ENCODE results near the gene GOPC. TPM values are rescaled to one million over a fixed set of nuclear protein-coding genes. Genes with fewer than 3 reads are reported as not detected.
A peak's percentile ranks its signal among the peaks of the same experiment; 100 is the strongest.
"Not testable (repeated sequence)": the region's sequence is repeated elsewhere in the genome, so short reads cannot be mapped to it uniquely, and the experiment has no call there.

Gene GOPC
- total RNA-seq, 1 donor from 2014 or later, result 32.8 TPM

- no peak overlapping the region for H3K4me3 Mint-ChIP-seq
- H3K9me3 Mint-ChIP-seq, result no peaks in the 10 kb centered on the region
- no peak for TF ChIP-seq CTCF (conservative IDR thresholded peaks at IDR 0.05)
- no peaks in the 10 kb centered on the region for H3K27me3 Mint-ChIP-seq
- H3K36me3 Mint-ChIP-seq, result no peaks in the 10 kb centered on the region
- no peak overlapping the region for H3K27ac Mint-ChIP-seq
- no peak for DNase-seq (ENCODE audit: extremely low spot score, unreplicated experiment)
- peaks cover 14% of the 10 kb centered on the region for H3K4me1 Mint-ChIP-seq (ENCODE audit: unreplicated experiment)
Observed at GRCh38 chr6:117530467-117531242, 71.7 kb downstream of the GOPC start.

DNA sequence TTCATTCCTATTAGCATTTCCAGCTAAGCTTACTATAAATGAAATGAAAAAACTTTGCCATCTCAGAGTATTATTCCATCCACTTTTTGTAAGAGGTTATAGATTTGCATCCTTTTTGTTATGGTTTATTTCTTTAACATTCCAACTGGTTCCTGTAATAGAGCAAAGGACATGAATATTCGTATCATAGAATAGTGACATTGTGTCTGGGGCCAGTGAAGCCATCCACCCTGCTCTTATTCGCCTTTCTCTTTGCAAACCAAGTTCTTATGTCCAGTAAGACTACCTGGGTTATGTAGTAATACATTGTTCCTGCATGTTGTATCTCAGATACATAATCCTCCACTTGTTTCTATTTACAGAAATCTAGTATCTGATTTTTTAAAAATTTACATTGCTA is 76.7 kb downstream of the GOPC start:
- Mint-ChIP-seq H3K4me1 (ENCODE audit: unreplicated experiment) (peaks cover 11% of the 10 kb centered on the region), H3K27me3 (no peaks in the 10 kb centered on the region)

DNA sequence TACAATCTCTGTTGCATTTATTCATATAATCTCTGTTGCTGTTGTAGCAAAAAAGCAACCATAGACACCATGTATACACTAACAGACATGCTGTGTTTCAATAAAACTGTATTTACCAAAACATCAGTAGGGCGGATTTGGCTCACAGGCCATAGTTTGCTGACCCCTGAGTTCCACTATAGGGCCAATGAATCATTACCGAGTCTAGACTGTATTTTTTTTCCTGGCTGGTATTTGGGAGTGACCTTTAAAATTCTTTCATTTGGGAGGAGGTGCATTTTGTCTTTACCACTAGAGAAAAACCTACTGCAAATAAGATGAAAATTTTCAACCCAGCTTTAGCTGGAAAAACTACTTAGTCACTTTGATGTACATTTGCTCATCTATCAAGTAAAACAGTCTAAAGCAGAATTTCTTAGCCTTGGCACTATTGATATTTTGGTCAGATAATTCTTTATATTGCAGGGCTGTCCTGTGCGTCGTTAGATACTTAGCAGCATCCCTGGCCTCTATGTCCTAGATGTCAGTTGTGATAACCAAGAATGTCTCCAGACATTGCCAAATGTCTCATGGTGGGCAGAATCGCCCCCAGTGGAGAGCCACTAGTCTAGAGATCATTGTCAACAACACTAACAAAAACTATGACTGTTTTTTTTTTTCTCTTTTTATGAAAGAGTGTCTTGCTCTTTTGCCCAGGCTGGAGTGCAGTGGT is 80.4 kb downstream of the GOPC start:
- H3K27me3 Mint-ChIP-seq, result no peaks in the 10 kb centered on the region
- H3K4me3 Mint-ChIP-seq, result peak overlapping the region; percentile 16
- no peaks in the 10 kb centered on the region for H3K9me3 Mint-ChIP-seq
- H3K36me3 Mint-ChIP-seq, result peaks cover 5% of the 10 kb centered on the region
- no peak for DNase-seq (ENCODE audit: extremely low spot score, unreplicated experiment)
- H3K4me1 Mint-ChIP-seq (ENCODE audit: unreplicated experiment), result peaks cover 8% of the 10 kb centered on the region
- H3K27ac Mint-ChIP-seq, result peak overlapping the region; percentile 79
- no peak for TF ChIP-seq CTCF (conservative IDR thresholded peaks at IDR 0.05)

More for the DNA sequence above, 76.7 kb downstream of the GOPC start:
- no peak for TF ChIP-seq CTCF (conservative IDR thresholded peaks at IDR 0.05)
- Mint-ChIP-seq H3K27ac (no peak overlapping the region), H3K9me3 (no peaks in the 10 kb centered on the region), H3K36me3 (peaks cover 5% of the 10 kb centered on the region), H3K4me3 (no peak overlapping the region)
- DNase-seq (ENCODE audit: extremely low spot score, unreplicated experiment), result no peak

GRCh38 chr6:117520603-117521395 is 81.5 kb downstream of the GOPC start:
- no peaks in the 10 kb centered on the region for H3K27me3 Mint-ChIP-seq
- H3K9me3 Mint-ChIP-seq, result no peaks in the 10 kb centered on the region
- H3K36me3 Mint-ChIP-seq, result peaks cover 5% of the 10 kb centered on the region
- H3K27ac Mint-ChIP-seq, result no peak overlapping the region
- DNase-seq (ENCODE audit: extremely low spot score, unreplicated experiment), result no peak
- no peak for TF ChIP-seq CTCF (conservative IDR thresholded peaks at IDR 0.05)
- H3K4me3 Mint-ChIP-seq, result no peak overlapping the region
- peaks cover 8% of the 10 kb centered on the region for H3K4me1 Mint-ChIP-seq (ENCODE audit: unreplicated experiment)

DNA sequence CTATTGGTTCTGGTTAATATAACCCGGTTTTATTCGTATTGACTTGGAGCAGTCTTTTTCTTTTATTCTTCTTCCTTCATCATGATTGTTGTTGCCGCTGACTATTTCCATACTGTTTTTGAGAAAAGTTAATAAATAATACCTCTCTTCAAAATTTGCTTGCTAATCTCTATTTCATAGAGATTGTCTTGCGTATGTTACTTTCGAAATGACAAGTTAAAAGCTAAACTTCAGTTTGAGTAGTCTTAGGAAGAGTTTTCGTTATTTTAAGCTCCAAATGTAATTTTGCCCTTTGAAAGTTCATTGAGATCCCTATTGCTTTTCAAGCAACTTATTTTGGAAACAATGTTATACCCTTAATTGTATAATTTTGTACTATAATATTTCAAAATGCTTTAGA is 83.4 kb downstream of the GOPC start:
- Mint-ChIP-seq H3K4me3 (no peak overlapping the region), H3K27ac (no peak overlapping the region), H3K36me3 (peaks cover 5% of the 10 kb centered on the region), H3K27me3 (no peaks in the 10 kb centered on the region), H3K4me1 (ENCODE audit: unreplicated experiment) (peaks cover 8% of the 10 kb centered on the region), H3K9me3 (no peaks in the 10 kb centered on the region)
- no peak for TF ChIP-seq CTCF (conservative IDR thresholded peaks at IDR 0.05)
- DNase-seq (ENCODE audit: extremely low spot score, unreplicated experiment), result no peak

- H3K9me3 Mint-ChIP-seq; H3K4me1 Mint-ChIP-seq (ENCODE audit: unreplicated experiment); H3K36me3 Mint-ChIP-seq; H3K27me3 Mint-ChIP-seq; H3K27ac Mint-ChIP-seq; H3K4me3 Mint-ChIP-seq; DNase-seq (ENCODE audit: extremely low spot score, unreplicated experiment): not testable (repeated sequence)
Observed at GRCh38 chr6:117517995-117518394, 84.3 kb downstream of the GOPC start.

Data from type B pancreatic cell (in vitro differentiated cells).